HCT116 (cell line): ENCODE results near the gene SLC41A2.

ENCODE experiments used
- CEBPB ChIP-seq: IDR thresholded peaks from 2 replicates; pipeline ENCODE4 v1.6.1; 2012; ENCODE audit warnings: low read depth
- CTCF ChIP-seq, 3 experiments: fragments of 200-600 bp in 1 of 3; sonication (generic) in 1 of 3; IDR thresholded peaks in 2 of 3; conservative IDR thresholded peaks in 1 of 3; 2 replicates each; pipeline ENCODE4 v1.5.1; 2012 to 2017; ENCODE audit warnings: low read depth in 2 of 3, low read length in 2 of 3, antibody characterized with exemption in 1 of 3, borderline replicate concordance in 1 of 3, control low read depth in 1 of 3, mild to moderate bottlenecking in 1 of 3, mixed read lengths in 1 of 3, mixed run types in 1 of 3, moderate library complexity in 1 of 3; ENCODE audit not compliant: insufficient read depth in 1 of 3
- EGR1 ChIP-seq: IDR thresholded peaks from 2 replicates; pipeline ENCODE4 v1.6.1; 2012; ENCODE audit warnings: low read depth
- ELF1 ChIP-seq: IDR thresholded peaks from 2 replicates; pipeline ENCODE4 v1.6.1; 2012; ENCODE audit warnings: low read depth, borderline replicate concordance
- EZH2 ChIP-seq: fragments of 200-600 bp; sonication (generic); IDR thresholded peaks from 2 replicates; pipeline ENCODE4 v1.6.1; 2017; ENCODE audit warnings: antibody characterized with exemption, mixed run types
- EZH2phosphoT487 ChIP-seq: fragments of 200-600 bp; IDR thresholded peaks from 2 replicates; pipeline ENCODE4 v1.6.1; 2018; ENCODE audit warnings: antibody characterized with exemption, borderline replicate concordance
- MAX ChIP-seq: IDR thresholded peaks from 2 replicates; pipeline ENCODE4 v1.6.1; 2012
- POLR2A ChIP-seq: IDR thresholded peaks from 2 replicates; pipeline ENCODE4 v1.7.0; 2011; ENCODE audit warnings: borderline replicate concordance; ENCODE audit not compliant: insufficient read depth, insufficient read length; ENCODE audit errors: extremely low read depth
- POLR2AphosphoS5 ChIP-seq: IDR thresholded peaks from 2 replicates; pipeline ENCODE4 v1.6.1; 2011; ENCODE audit warnings: mild to moderate bottlenecking, low read depth, low read length, moderate library complexity
- RAD21 ChIP-seq: IDR thresholded peaks from 2 replicates; pipeline ENCODE4 v1.6.1; 2012; ENCODE audit warnings: low read depth, mild to moderate bottlenecking
- SIN3A ChIP-seq: IDR thresholded peaks from 2 replicates; pipeline ENCODE4 v1.6.1; 2012; ENCODE audit warnings: low read depth
- SP1 ChIP-seq: IDR thresholded peaks from 2 replicates; pipeline ENCODE4 v1.6.1; 2012; ENCODE audit warnings: low read depth
- TCF7L2 ChIP-seq: IDR thresholded peaks from 2 replicates; pipeline ENCODE4 v1.7.0; 2011; ENCODE audit warnings: borderline replicate concordance, inconsistent platforms; ENCODE audit not compliant: insufficient read depth, insufficient read length; ENCODE audit errors: extremely low read depth
- ZBTB33 ChIP-seq: IDR thresholded peaks from 2 replicates; pipeline ENCODE4 v1.6.1; 2011; ENCODE audit warnings: mild to moderate bottlenecking, low read length, moderate library complexity; ENCODE audit not compliant: insufficient replicate concordance; ENCODE audit errors: extremely low read depth

- TF ChIP-seq MAX (no peak), CTCF (IDR thresholded peaks at IDR 0.05 in 2 of 3, conservative IDR thresholded peaks at IDR 0.05 in 1 of 3; ENCODE audit: borderline replicate concordance in 1 of 3, insufficient read depth in 1 of 3, low read depth in 2 of 3, low read length in 2 of 3) (no peak), POLR2A (no peak), SIN3A (no peak), EZH2phosphoT487 (no peak), ELF1 (no peak), POLR2AphosphoS5 (no peak), ZBTB33 (no peak), EZH2 (no peak), TCF7L2 (no peak), EGR1 (no peak), RAD21 (no peak), SP1 (no peak), CEBPB (no peak)
These were observed 28.7 kb downstream of the SLC41A2 start for GRCh38 chr12:104929368-104929767.
